ENCODE measurements around the gene RPL5.
"Not testable (repeated sequence)": the region's sequence is repeated elsewhere in the genome, so short reads cannot be mapped to it uniquely, and the experiment has no call there.

RPL5 gene

GRCh38 chr1:92831762-92832536, at the start of gene RPL5:
Gene RPL5, plus strand, starts transcription at chr1:92832040. Its CDS starts 75 bp downstream, at chr1:92832115.
- Mint-ChIP-seq H3K36me3 (peaks cover 38 to 50% of the 10 kb centered on the region in 2 donors), H3K9me3 (no peaks in the 10 kb centered on the region), H3K4me3 (peak within 1 kb of the TSS; percentile 94 to 95), H3K27me3 (no peaks in the 10 kb centered on the region), H3K4me1 (peaks cover 20 to 52% of the 10 kb centered on the region in 2 donors), H3K27ac (peak within 1 kb of the TSS; percentile 99)
- DNase-seq (peak; percentile 98), ATAC-seq (replicated peaks) (peak; percentile 89 to 97)

- H3K4me3 Mint-ChIP-seq = peak overlapping the region; percentile 89 to 95
- ATAC-seq (replicated peaks); H3K9me3 Mint-ChIP-seq; H3K27me3 Mint-ChIP-seq; H3K27ac Mint-ChIP-seq; DNase-seq: not testable (repeated sequence)
- peaks cover 6 to 13% of the 10 kb centered on the region in 2 donors for H3K36me3 Mint-ChIP-seq
- H3K4me1 Mint-ChIP-seq = peaks cover 9 to 37% of the 10 kb centered on the region in 2 donors
These were observed 48.3 kb upstream of the RPL5 start for GRCh38 chr1:92783550-92783949.

DNA sequence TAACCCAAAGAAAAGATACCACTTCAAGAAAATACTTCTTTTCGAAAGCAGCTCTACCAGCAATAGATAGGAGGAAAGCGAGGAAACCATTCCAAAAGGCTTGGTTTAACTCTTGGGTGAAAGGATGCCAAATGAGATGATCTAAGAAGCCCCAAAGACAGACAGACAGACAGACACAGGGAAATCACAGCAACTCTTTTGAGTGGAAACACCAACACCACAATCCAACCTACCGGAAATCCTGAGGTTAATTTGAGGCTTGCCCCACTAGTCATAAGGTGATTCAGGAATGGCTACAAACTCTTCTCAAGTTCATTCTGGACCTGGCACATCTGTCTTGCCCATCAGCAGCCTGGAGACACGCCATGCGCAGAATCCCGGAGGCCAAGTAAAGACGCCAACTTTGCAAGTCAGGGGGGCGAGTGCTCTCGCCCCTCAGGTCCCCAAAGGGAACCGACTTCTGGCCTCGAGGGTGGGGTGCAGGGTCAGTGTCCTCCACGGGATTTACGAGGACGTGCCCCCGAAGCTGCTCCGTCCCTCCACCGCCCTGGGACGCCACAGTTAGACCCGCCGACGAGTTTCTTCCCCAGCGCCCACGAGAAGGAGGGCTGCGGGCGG, 47.7 kb upstream of the RPL5 start:
- Mint-ChIP-seq H3K9me3 (no peaks in the 10 kb centered on the region), H3K36me3 (peaks cover 5 to 13% of the 10 kb centered on the region in 2 donors), H3K27ac (peak overlapping the region; percentile 59), H3K4me1 (peaks cover 9 to 36% of the 10 kb centered on the region in 2 donors), H3K4me3 (peak overlapping the region; percentile 89 to 95), H3K27me3 (peaks cover 0 to 5% of the 10 kb centered on the region in 2 donors)
- ATAC-seq (replicated peaks) (peak; percentile 15 to 27), DNase-seq (peak; percentile 57)

GRCh38 chr1:92784639-92785500, 47.0 kb upstream of the RPL5 start, which contains the start of gene EVI5:
Gene EVI5, minus strand, starts transcription at chr1:92785108. Its CDS starts 48,562 bp downstream, at chr1:92736546.
- Mint-ChIP-seq H3K27ac (peak within 1 kb of the TSS; percentile 94), H3K27me3 (peaks cover 0 to 5% of the 10 kb centered on the region in 2 donors), H3K9me3 (no peaks in the 10 kb centered on the region), H3K36me3 (peaks cover 3 to 11% of the 10 kb centered on the region in 2 donors), H3K4me1 (peaks cover 9 to 31% of the 10 kb centered on the region in 2 donors), H3K4me3 (peak within 1 kb of the TSS; percentile 89 to 95)
- DNase-seq (peak; percentile 91), ATAC-seq (replicated peaks) (peak; percentile 93 to 95)

- Mint-ChIP-seq H3K9me3 (no peaks in the 10 kb centered on the region), H3K27ac (peak overlapping the region; percentile 0), H3K36me3 (peaks cover 0 to 4% of the 10 kb centered on the region in 2 donors), H3K4me1 (peaks cover 9 to 26% of the 10 kb centered on the region in 2 donors), H3K4me3 (peak overlapping the region in 1 of 2 donors; percentile 3), H3K27me3 (peaks cover 6 to 11% of the 10 kb centered on the region in 2 donors)
- no peak for DNase-seq
- ATAC-seq (replicated peaks) = no peak
These were observed 45.5 kb upstream of the RPL5 start for GRCh38 chr1:92786111-92786901.

- Mint-ChIP-seq H3K36me3 (no peaks in the 10 kb centered on the region), H3K27ac (no peak overlapping the region), H3K9me3 (no peaks in the 10 kb centered on the region), H3K4me3 (no peak overlapping the region), H3K27me3 (peaks cover 12 to 22% of the 10 kb centered on the region in 2 donors), H3K4me1 (peaks cover 4 to 5% of the 10 kb centered on the region in 2 donors)
- no peak for ATAC-seq (replicated peaks)
- no peak for DNase-seq
These were observed 41.8 kb upstream of the RPL5 start for GRCh38 chr1:92790081-92790480.

DNA sequence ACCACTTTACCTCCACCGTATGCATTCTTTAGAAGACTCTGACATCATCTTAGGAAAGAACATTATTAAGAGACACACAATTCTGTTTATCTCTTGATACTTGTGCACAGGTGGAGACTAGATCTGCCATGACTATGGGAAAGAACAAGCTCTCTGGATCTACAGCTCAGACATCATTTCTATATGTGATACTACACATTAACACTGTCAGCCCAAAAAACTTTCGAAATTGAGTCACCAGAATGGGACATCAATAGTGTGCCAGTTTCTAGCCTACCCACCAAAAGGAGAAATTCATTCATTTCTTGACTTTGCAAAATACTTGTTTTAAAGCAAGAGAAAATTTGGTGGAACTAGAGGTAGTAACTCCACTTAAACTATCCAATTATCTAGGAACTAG, 41.0 kb upstream of the RPL5 start:
- no peak overlapping the region for H3K27ac Mint-ChIP-seq
- no peak for ATAC-seq (replicated peaks)
- H3K4me1 Mint-ChIP-seq = no peaks in the 10 kb centered on the region

DNA sequence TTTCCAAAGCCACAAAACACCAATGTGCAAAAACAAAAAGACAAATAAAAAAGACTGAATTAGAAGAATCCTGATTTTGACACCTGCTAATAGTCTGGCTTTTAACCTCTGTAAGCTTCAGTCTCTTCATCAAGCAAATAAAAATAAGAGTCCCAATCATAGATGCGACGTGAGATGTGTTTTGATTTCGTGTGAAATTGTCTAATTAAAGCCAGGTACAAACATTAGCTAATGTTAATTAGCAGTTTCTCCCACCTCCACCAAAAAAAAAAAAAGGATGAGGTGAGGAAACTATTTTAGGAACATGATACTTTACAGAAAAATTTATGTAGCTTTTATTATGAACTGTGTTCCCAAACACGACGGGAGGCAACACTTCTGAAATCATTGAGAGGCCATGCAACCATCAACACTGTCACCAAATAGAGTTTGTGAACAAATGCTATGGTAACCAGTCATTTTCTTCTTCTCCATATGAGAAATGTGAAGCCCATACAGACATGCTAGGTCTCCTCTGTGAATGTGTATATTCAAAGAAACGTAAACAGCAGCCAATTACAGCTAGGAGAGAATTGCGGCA, 40.3 kb upstream of the RPL5 start:
- Mint-ChIP-seq H3K4me1 (no peaks in the 10 kb centered on the region), H3K27me3 (peaks cover 12 to 21% of the 10 kb centered on the region in 2 donors), H3K27ac (no peak overlapping the region)

More for the DNA sequence above, 41.0 kb upstream of the RPL5 start:
- Mint-ChIP-seq H3K4me3 (no peak overlapping the region), H3K27me3 (peaks cover 12 to 22% of the 10 kb centered on the region in 2 donors), H3K9me3 (no peaks in the 10 kb centered on the region), H3K36me3 (no peaks in the 10 kb centered on the region)
- no peak for DNase-seq

DNA sequence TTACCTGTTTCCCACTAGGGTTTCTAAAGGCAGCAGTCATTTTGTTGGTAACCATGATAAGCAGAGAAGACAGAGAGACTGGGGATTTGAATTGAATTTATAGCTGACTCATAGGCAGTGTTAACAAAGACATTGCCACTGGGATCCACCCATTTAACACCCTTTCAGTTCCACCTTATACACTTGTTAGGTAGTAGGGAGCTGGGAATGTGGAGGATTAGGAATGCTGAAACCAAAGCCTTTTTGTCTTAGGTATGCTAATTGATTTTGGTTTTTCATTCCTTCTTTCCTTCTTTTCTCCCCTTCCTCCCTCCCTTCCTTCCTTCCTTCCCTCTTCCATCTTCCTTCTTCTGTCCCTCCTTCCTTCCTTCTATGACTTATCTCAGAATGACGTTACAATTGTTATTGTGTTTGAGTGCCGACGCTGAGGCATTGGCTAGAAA, 39.5 kb upstream of the RPL5 start:
- H3K36me3 Mint-ChIP-seq = no peaks in the 10 kb centered on the region
- peaks cover 12 to 18% of the 10 kb centered on the region in 2 donors for H3K27me3 Mint-ChIP-seq
- no peaks in the 10 kb centered on the region for H3K9me3 Mint-ChIP-seq
- H3K4me3 Mint-ChIP-seq = no peak overlapping the region
- DNase-seq (no peak), ATAC-seq (replicated peaks) (no peak)
- H3K4me1 Mint-ChIP-seq = no peaks in the 10 kb centered on the region
- no peak overlapping the region for H3K27ac Mint-ChIP-seq

More for the DNA sequence above, 40.3 kb upstream of the RPL5 start:
- Mint-ChIP-seq H3K36me3 (no peaks in the 10 kb centered on the region), H3K9me3 (no peaks in the 10 kb centered on the region), H3K4me3 (no peak overlapping the region)
- no peak for ATAC-seq (replicated peaks)
- DNase-seq = no peak

DNA sequence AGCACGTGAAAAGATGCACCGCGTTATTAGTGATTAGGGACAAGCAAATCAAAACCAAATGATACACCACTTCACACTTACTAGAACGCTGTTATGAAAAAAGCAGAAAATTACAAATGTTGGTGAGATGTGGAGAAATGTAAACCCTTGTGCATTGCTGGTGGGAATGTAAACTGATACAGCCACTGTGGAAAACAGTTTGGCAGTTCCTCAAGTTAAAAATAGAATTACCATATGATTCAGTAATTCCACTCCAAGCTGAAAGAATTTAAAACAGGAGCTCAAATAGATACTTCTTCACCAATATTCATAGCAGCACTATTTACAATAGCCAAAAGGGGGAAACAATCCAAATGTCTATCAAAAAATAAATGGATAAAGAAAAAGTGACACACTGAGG, 36.7 kb upstream of the RPL5 start:
- ATAC-seq (replicated peaks) = no peak
- no peak overlapping the region for H3K27ac Mint-ChIP-seq
- no peak for DNase-seq
- H3K4me3 Mint-ChIP-seq = no peak overlapping the region
- no peaks in the 10 kb centered on the region for H3K9me3 Mint-ChIP-seq
- no peaks in the 10 kb centered on the region for H3K36me3 Mint-ChIP-seq
- peaks cover 12 to 18% of the 10 kb centered on the region in 2 donors for H3K27me3 Mint-ChIP-seq
- H3K4me1 Mint-ChIP-seq = peaks cover 0 to 3% of the 10 kb centered on the region in 2 donors

DNA sequence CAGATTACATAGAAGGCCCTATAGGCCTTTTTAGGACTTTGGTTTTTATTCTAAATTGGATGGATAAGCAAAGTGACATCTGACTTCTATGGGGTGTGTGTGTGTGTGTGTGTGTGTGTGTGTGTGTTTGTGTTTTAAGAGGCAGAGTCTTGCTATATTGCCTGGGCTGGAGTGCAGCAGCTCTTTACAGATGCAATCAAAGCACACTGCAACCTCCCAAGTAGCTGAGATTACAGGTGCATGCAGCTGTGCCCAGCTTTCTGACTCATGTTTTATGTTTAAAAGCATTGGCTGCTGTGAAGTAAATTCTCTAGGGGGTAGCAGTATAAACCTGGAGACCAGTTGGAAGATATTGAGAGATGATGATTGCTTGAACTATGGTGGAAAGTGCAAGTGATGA, 34.5 kb upstream of the RPL5 start:
- DNase-seq = no peak
- H3K36me3 Mint-ChIP-seq = no peaks in the 10 kb centered on the region
- no peak for ATAC-seq (replicated peaks)
- H3K4me3 Mint-ChIP-seq = no peak overlapping the region
- H3K9me3 Mint-ChIP-seq = no peaks in the 10 kb centered on the region
- peaks cover 7 to 12% of the 10 kb centered on the region in 2 donors for H3K27me3 Mint-ChIP-seq
- no peak overlapping the region for H3K27ac Mint-ChIP-seq
- peaks cover 0 to 3% of the 10 kb centered on the region in 2 donors for H3K4me1 Mint-ChIP-seq

GRCh38 chr1:92797961-92798360, 33.9 kb upstream of the RPL5 start:
- no peak overlapping the region for H3K27ac Mint-ChIP-seq
- no peaks in the 10 kb centered on the region for H3K9me3 Mint-ChIP-seq
- ATAC-seq (replicated peaks) = no peak
- peaks cover 0 to 3% of the 10 kb centered on the region in 2 donors for H3K4me1 Mint-ChIP-seq
- no peaks in the 10 kb centered on the region for H3K36me3 Mint-ChIP-seq
- peaks cover 7 to 12% of the 10 kb centered on the region in 2 donors for H3K27me3 Mint-ChIP-seq
- H3K4me3 Mint-ChIP-seq = no peak overlapping the region
- no peak for DNase-seq
